H1 (cell line): ENCODE measurements around the gene AGPAT2.

Source experiments
- CEBPB ChIP-seq: IDR thresholded peaks from 2 replicates; pipeline ENCODE4 v1.6.1; 2012; ENCODE audit warnings: low read depth, low read length
- CHD1 ChIP-seq: IDR thresholded peaks from 2 replicates; pipeline ENCODE4 v1.6.1; 2012; ENCODE audit warnings: low read depth, low read length, improper control_type of control experiment
- CHD2 ChIP-seq: IDR thresholded peaks from 2 replicates; pipeline ENCODE4 v1.6.1; 2012; ENCODE audit warnings: low read length, improper control_type of control experiment
- EP300 ChIP-seq, 2 experiments: IDR thresholded peaks; 1 replicate in 1 of 2; 2 replicates in 1 of 2; pipeline ENCODE4 v1.6.1; 2011 to 2012; ENCODE audit warnings: low read depth in 2 of 2, low read length in 2 of 2, mild to moderate bottlenecking in 2 of 2, borderline replicate concordance in 1 of 2, inconsistent platforms in 1 of 2, moderate library complexity in 1 of 2
- EZH2 ChIP-seq: fragments of 200-600 bp; sonication (generic); IDR thresholded peaks from 2 replicates; pipeline ENCODE4 v1.7.1; 2012; ENCODE audit warnings: low read depth, mild to moderate bottlenecking, moderate library complexity, low read length, inconsistent platforms; ENCODE audit not compliant: severe bottlenecking
- POLR2A ChIP-seq, 2 experiments: IDR thresholded peaks; 1 replicate in 1 of 2; 2 replicates in 1 of 2; pipeline ENCODE4 v1.6.1; 2011; ENCODE audit warnings: low read depth in 2 of 2, low read length in 2 of 2, mild to moderate bottlenecking in 2 of 2; ENCODE audit errors: control extremely low read depth in 1 of 2
- POLR2AphosphoS5 ChIP-seq: IDR thresholded peaks from 2 replicates; pipeline ENCODE4 v1.6.1; 2011; ENCODE audit warnings: low read depth, low read length
- RAD21 ChIP-seq, 2 experiments: IDR thresholded peaks in 1 of 2; conservative IDR thresholded peaks in 1 of 2; 2 replicates each; pipeline ENCODE4 v1.6.1; 2011; ENCODE audit warnings: low read depth in 2 of 2, low read length in 2 of 2, improper control_type of control experiment in 1 of 2, inconsistent platforms in 1 of 2, mild to moderate bottlenecking in 1 of 2, moderate library complexity in 1 of 2
- SIN3A ChIP-seq, 2 experiments: IDR thresholded peaks in 1 of 2; conservative IDR thresholded peaks in 1 of 2; 2 replicates each; pipeline ENCODE4 v1.6.1; 2011 to 2012; ENCODE audit warnings: low read length in 2 of 2, improper control_type of control experiment in 1 of 2, low read depth in 1 of 2, mild to moderate bottlenecking in 1 of 2
- ZNF274 ChIP-seq: IDR thresholded peaks from 2 replicates; pipeline ENCODE4 v1.7.0; 2012; ENCODE audit warnings: low read length, borderline replicate concordance; ENCODE audit errors: extremely low read depth
- TF ChIP-seq, protein P1 (sequence below), 3 experiments: IDR thresholded peaks; 1 replicate in 2 of 3; 2 replicates in 1 of 3; pipeline versions ENCODE4 v1.5.1 to v1.6.1; 2011; ENCODE audit warnings: low read length in 3 of 3, mild to moderate bottlenecking in 3 of 3, inconsistent platforms in 2 of 3, low read depth in 1 of 3, moderate library complexity in 1 of 3; ENCODE audit not compliant: insufficient read depth in 1 of 3; ENCODE audit errors: control extremely low read depth in 1 of 3
- TF ChIP-seq, protein P2 (sequence below): IDR thresholded peaks from 2 replicates; pipeline ENCODE4 v1.6.1; 2012; ENCODE audit warnings: low read length, inconsistent platforms
- TF ChIP-seq, protein P3 (sequence below): IDR thresholded peaks from 2 replicates; pipeline ENCODE4 v1.6.1; 2012; ENCODE audit warnings: inconsistent platforms

DNA sequence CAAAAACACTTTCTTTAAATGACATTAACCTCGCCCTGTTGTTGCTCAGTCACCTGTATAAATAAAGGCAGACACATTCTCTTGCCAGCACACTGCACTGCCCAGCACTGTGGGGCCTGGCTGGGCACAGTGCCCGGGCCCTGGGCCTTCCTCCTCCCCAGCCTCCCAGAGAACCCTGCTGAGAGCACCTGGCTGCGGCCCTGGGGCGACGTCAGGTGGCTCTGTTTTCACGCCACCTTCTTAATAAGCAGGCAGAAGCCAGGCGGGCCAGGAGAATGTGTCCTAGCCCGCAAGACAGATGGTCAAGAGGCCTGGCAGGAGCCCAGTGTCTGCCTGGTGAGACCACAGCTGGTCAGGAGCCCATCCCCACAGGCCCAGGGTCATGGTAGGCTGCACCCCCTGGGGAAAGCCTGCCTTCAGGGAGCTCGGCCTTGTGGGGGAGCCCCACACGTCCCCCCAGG, 8.2 kb upstream of the AGPAT2 start:
- TF ChIP-seq POLR2AphosphoS5 (no peak), CHD2 (no peak), POLR2A (IDR thresholded peaks at IDR 0.05; ENCODE audit: control extremely low read depth in 1 of 2, low read depth in 2 of 2, low read length in 2 of 2) (no peak), CEBPB (no peak), SIN3A (conservative IDR thresholded peaks at IDR 0.05 in 1 of 2, IDR thresholded peaks at IDR 0.05 in 1 of 2; ENCODE audit: low read depth in 1 of 2, low read length in 2 of 2) (no peak), EP300 (IDR thresholded peaks at IDR 0.05; ENCODE audit: borderline replicate concordance in 1 of 2, low read depth in 2 of 2, low read length in 2 of 2) (no peak), ZNF274 (no peak), RAD21 (IDR thresholded peaks at IDR 0.05 in 1 of 2, conservative IDR thresholded peaks at IDR 0.05 in 1 of 2; ENCODE audit: low read depth in 2 of 2, low read length in 2 of 2) (no peak), EZH2 (no peak), CHD1 (no peak)
- TF ChIP-seq, protein P1, sequence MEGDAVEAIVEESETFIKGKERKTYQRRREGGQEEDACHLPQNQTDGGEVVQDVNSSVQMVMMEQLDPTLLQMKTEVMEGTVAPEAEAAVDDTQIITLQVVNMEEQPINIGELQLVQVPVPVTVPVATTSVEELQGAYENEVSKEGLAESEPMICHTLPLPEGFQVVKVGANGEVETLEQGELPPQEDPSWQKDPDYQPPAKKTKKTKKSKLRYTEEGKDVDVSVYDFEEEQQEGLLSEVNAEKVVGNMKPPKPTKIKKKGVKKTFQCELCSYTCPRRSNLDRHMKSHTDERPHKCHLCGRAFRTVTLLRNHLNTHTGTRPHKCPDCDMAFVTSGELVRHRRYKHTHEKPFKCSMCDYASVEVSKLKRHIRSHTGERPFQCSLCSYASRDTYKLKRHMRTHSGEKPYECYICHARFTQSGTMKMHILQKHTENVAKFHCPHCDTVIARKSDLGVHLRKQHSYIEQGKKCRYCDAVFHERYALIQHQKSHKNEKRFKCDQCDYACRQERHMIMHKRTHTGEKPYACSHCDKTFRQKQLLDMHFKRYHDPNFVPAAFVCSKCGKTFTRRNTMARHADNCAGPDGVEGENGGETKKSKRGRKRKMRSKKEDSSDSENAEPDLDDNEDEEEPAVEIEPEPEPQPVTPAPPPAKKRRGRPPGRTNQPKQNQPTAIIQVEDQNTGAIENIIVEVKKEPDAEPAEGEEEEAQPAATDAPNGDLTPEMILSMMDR (IDR thresholded peaks at IDR 0.05; ENCODE audit: control extremely low read depth in 1 of 3, insufficient read depth in 1 of 3, low read depth in 1 of 3, low read length in 3 of 3) = no peak
- TF ChIP-seq, protein P2, sequence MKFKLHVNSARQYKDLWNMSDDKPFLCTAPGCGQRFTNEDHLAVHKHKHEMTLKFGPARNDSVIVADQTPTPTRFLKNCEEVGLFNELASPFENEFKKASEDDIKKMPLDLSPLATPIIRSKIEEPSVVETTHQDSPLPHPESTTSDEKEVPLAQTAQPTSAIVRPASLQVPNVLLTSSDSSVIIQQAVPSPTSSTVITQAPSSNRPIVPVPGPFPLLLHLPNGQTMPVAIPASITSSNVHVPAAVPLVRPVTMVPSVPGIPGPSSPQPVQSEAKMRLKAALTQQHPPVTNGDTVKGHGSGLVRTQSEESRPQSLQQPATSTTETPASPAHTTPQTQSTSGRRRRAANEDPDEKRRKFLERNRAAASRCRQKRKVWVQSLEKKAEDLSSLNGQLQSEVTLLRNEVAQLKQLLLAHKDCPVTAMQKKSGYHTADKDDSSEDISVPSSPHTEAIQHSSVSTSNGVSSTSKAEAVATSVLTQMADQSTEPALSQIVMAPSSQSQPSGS = no peak
- TF ChIP-seq, protein P3, sequence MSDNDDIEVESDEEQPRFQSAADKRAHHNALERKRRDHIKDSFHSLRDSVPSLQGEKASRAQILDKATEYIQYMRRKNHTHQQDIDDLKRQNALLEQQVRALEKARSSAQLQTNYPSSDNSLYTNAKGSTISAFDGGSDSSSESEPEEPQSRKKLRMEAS = no peak
